B cell (primary cell): ENCODE measurements around the gene TARBP2. TPM values are rescaled to one million over a fixed set of nuclear protein-coding genes. Genes with fewer than 3 reads are reported as not detected.

Experiments
- ATAC-seq: fragments of 200-7000 bp; cut with Tn5 transposase; one replicate; pipeline ENCODE4 v1.10.0; 2021; ENCODE audit warnings: low read depth, mild to moderate bottlenecking, moderate number of reproducible peaks, moderate library complexity
- CTCF ChIA-PET: fragments of 350-600 bp; sonication (Branson Sonifier 250); formaldehyde crosslinking; loops from one replicate; lab custom pipeline; 2021; ENCODE audit warnings: antibody characterized with exemption, inconsistent platforms; lab: Charles Lee
- POLR2A ChIA-PET: fragments of 350-600 bp; sonication (Branson Sonifier 250); formaldehyde crosslinking; loops from one replicate; lab custom pipeline; 2021; ENCODE audit warnings: antibody characterized with exemption; lab: Charles Lee
- DNase-seq: peaks from one replicate; pipeline ENCODE4 v3.0.0; 2013
- H2AFZ ChIP-seq: 2 replicates; pipeline ENCODE4 v1.6.1; 2012; ENCODE audit warnings: mild to moderate bottlenecking, low read depth, low read length; ENCODE audit not compliant: insufficient read depth, poor library complexity, severe bottlenecking
- H3K27ac ChIP-seq, 2 donors: 1 replicate in 1 of 2; 2 replicates in 1 of 2; pipeline ENCODE4 v1.5.1; 2012 to 2013; ENCODE audit warnings: low read length in 2 of 2, mild to moderate bottlenecking in 2 of 2, moderate library complexity in 1 of 2
- H3K27me3 ChIP-seq, 4 experiments: fragments of 200-600 bp in 1 of 4; sonication (generic) in 1 of 4; replicated peaks in 1 of 4; 1 replicate in 2 of 4; 2 replicates in 2 of 4; pipeline versions ENCODE4 v1.6.1 to v1.7.0; 2013 to 2016; ENCODE audit warnings: low read length in 3 of 4, mild to moderate bottlenecking in 2 of 4, mixed read lengths in 1 of 4, moderate library complexity in 1 of 4; ENCODE audit not compliant: insufficient read depth in 4 of 4, control insufficient read depth in 3 of 4; ENCODE audit errors: control extremely low read depth in 1 of 4
- H3K36me3 ChIP-seq, 2 experiments: replicated peaks in 1 of 2; 1 replicate in 1 of 2; 2 replicates in 1 of 2; pipeline versions ENCODE4 v1.6.1 to v1.7.1; 2013; ENCODE audit warnings: low read length in 1 of 2; ENCODE audit not compliant: insufficient read depth in 2 of 2, control insufficient read depth in 1 of 2; ENCODE audit errors: control extremely low read depth in 1 of 2, extremely low read depth in 1 of 2
- H3K4me1 ChIP-seq, 2 donors: fragments of 200-600 bp in 1 of 2; sonication (generic) in 1 of 2; 1 replicate in 1 of 2; 2 replicates in 1 of 2; pipeline versions ENCODE4 v1.5.1 to v1.6.1; 2013 to 2017; ENCODE audit warnings: low read length in 2 of 2; ENCODE audit not compliant: control insufficient read depth in 2 of 2, insufficient read depth in 2 of 2
- H3K4me2 ChIP-seq: replicated peaks from 2 replicates; pipeline ENCODE3; 2012; ENCODE audit warnings: mild to moderate bottlenecking, low read depth, low read length; ENCODE audit not compliant: poor library complexity, severe bottlenecking
- H3K4me3 ChIP-seq, 5 experiments: fragments of 200-600 bp in 1 of 5; sonication (generic) in 1 of 5; 1 replicate in 3 of 5; 2 replicates in 2 of 5; pipeline versions ENCODE4 v1.5.1 to v1.7.0; 2011 to 2016; ENCODE audit warnings: low read length in 4 of 5, mild to moderate bottlenecking in 4 of 5, low read depth in 2 of 5, control low read depth in 1 of 5, moderate library complexity in 1 of 5; ENCODE audit not compliant: insufficient read depth in 1 of 5; ENCODE audit errors: control extremely low read depth in 1 of 5, extremely low read depth in 1 of 5
- H3K79me2 ChIP-seq: fragments of 200-600 bp; sonication (generic); one replicate; pipeline ENCODE4 v1.6.0; 2016; ENCODE audit warnings: low read length; ENCODE audit not compliant: control insufficient read depth, insufficient read depth
- H3K9ac ChIP-seq: fragments of 200-600 bp; sonication (generic); 2 replicates; pipeline ENCODE4 v1.6.1; 2017; ENCODE audit warnings: mild to moderate bottlenecking, low read length, moderate library complexity
- H3K9me3 ChIP-seq, 3 donors: one replicate each; pipeline versions ENCODE4 v1.6.1 to v1.7.1; 2013; ENCODE audit warnings: low read length in 2 of 3; ENCODE audit not compliant: control insufficient read depth in 2 of 3, insufficient read depth in 1 of 3; ENCODE audit errors: control extremely low read depth in 1 of 3
- H4K20me1 ChIP-seq: 2 replicates; pipeline ENCODE4 v1.6.0; 2012; ENCODE audit warnings: mild to moderate bottlenecking, low read length; ENCODE audit not compliant: insufficient read depth, control insufficient read depth, poor library complexity, severe bottlenecking
- H3K27ac Mint-ChIP-seq: one replicate; pipeline ENCODE4 v1.8.0; 2021; ENCODE audit warnings: mixed read lengths
- H3K27me3 Mint-ChIP-seq: one replicate; pipeline ENCODE4 v1.8.0; 2021; ENCODE audit warnings: mixed read lengths
- H3K4me1 Mint-ChIP-seq: one replicate; pipeline ENCODE4 v1.8.0; 2021; ENCODE audit warnings: mixed read lengths
- H3K4me3 Mint-ChIP-seq: one replicate; pipeline ENCODE4 v1.8.0; 2021; ENCODE audit warnings: mixed read lengths
- H3K9me3 Mint-ChIP-seq: one replicate; pipeline ENCODE4 v1.8.0; 2022; ENCODE audit warnings: mixed read lengths; ENCODE audit not compliant: insufficient read depth
- EZH2 ChIP-seq: IDR thresholded peaks from 2 replicates; pipeline ENCODE4 v1.6.1; 2012; ENCODE audit warnings: borderline replicate concordance, low read depth, mild to moderate bottlenecking, moderate library complexity, low read length; ENCODE audit not compliant: insufficient read depth, poor library complexity, severe bottlenecking
- WGBS: methylation state at CpG from one replicate; pipeline ENCODE4 v1.1.5; 2013; ENCODE audit warnings: missing lambda C conversion rate; ENCODE audit not compliant: insufficient coverage; 5-methylcytosine and 5-hydroxymethylcytosine counted together
- intact Hi-C: fragments of 100-400 bp; cut with micrococcal nuclease; formaldehyde crosslinking; loops from one replicate; pipeline ENCODE4 v1.10.0; 2022
- polyA plus RNA-seq: library from polyadenylated mRNA; depleted of rRNA; stranded (reverse); fragments of >200 nt; gene quantifications from 2 replicates; pipeline ENCODE4 v1.2.3, GENCODE V29; 2012
- total RNA-seq, 2 donors: library from RNA; stranded (reverse); fragments of 120-200 nt in 1 of 2; gene quantifications; 1 replicate in 1 of 2; 2 replicates in 1 of 2; pipeline versions ENCODE4 v1.2.3 to v1.2.4, GENCODE V29; 2013 to 2022
- TF ChIP-seq, protein P1 (sequence below): fragments of 200-600 bp; IDR thresholded peaks from one replicate; pipeline ENCODE4 v1.8.0; 2022; ENCODE audit warnings: antibody characterized with exemption, mild to moderate bottlenecking

The TARBP2 gene
- total and polyA plus RNA-seq, 2 donors (not counting 1 experiment from before 2014, with no cell fraction given): 41.6 to 47.2 TPM

DNA sequence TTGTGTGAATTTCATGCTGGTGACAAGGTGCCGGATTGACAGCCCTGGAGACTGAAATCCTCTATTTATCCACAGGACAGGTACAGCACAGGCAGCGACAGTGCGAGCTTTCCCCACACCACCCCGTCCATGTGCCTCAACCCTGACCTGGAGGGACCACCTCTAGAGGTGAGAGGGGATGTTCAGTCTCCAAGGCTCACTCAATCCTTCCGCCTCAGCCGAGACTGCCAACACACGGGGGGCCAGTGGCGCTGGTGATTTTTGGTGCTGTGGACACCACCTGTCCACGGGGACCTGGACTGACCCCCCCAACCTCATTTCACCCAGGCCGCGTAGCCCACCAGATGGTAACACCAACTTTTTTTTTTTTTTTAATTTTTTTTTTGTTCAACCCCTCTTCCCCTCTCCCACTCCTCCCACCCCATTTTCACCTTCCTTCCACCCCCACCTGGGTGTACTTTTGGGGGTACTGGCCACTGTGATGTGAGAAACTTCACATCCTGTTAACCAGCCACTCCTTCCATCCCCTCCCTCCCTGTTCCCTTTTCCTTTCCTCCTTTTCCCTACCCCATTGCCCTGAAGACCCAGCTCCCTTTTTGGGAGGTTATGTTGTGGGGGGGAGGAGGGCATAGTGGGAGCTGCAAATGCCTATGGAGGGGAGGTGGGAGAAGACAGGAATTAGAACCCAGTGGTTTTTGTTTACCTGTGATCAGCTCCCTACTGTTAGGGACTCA lies 36.2 kb upstream of the TARBP2 start:
- Histone ChIP-seq H3K9me3 (no peaks in the 10 kb centered on the region), H3K4me3 (no peak overlapping the region), H2AFZ (no peak overlapping the region), H3K36me3 (peaks cover 16 to 100% of the 10 kb centered on the region in 2 experiments), H4K20me1 (peaks cover 96% of the 10 kb centered on the region), H3K4me2 (no peak overlapping the region), H3K4me1 (no peaks in the 10 kb centered on the region), H3K27me3 (no peaks in the 10 kb centered on the region), H3K27ac (no peak overlapping the region), H3K79me2 (peaks cover 87% of the 10 kb centered on the region), H3K9ac (no peak overlapping the region)
- ATAC-seq: no peak
- Mint-ChIP-seq H3K27ac (no peak overlapping the region), H3K27me3 (no peaks in the 10 kb centered on the region), H3K9me3 (no peaks in the 10 kb centered on the region), H3K4me3 (no peak overlapping the region), H3K4me1 (peaks cover 5% of the 10 kb centered on the region)
- WGBS: 98% methylated on average over 5 of the region's 11 CpGs
- ChIA-PET CTCF (interaction anchor here (0.5 to 1.6 kb wide), 3 partner anchors 11 to 315 kb away, joined by 3 to 6 read pairs (median 5); no protein-coding TSS in a partner anchor), POLR2A (interaction anchor here (1.0 kb wide), 1 partner anchor 85 kb away, joined by 5 read pairs; the partner anchor contains the start of gene SP1)
- no peak for DNase-seq
- intact Hi-C loops: no loop called here
- TF ChIP-seq EZH2: no peak
- TF ChIP-seq, protein P1, sequence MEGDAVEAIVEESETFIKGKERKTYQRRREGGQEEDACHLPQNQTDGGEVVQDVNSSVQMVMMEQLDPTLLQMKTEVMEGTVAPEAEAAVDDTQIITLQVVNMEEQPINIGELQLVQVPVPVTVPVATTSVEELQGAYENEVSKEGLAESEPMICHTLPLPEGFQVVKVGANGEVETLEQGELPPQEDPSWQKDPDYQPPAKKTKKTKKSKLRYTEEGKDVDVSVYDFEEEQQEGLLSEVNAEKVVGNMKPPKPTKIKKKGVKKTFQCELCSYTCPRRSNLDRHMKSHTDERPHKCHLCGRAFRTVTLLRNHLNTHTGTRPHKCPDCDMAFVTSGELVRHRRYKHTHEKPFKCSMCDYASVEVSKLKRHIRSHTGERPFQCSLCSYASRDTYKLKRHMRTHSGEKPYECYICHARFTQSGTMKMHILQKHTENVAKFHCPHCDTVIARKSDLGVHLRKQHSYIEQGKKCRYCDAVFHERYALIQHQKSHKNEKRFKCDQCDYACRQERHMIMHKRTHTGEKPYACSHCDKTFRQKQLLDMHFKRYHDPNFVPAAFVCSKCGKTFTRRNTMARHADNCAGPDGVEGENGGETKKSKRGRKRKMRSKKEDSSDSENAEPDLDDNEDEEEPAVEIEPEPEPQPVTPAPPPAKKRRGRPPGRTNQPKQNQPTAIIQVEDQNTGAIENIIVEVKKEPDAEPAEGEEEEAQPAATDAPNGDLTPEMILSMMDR: no peak

DNA sequence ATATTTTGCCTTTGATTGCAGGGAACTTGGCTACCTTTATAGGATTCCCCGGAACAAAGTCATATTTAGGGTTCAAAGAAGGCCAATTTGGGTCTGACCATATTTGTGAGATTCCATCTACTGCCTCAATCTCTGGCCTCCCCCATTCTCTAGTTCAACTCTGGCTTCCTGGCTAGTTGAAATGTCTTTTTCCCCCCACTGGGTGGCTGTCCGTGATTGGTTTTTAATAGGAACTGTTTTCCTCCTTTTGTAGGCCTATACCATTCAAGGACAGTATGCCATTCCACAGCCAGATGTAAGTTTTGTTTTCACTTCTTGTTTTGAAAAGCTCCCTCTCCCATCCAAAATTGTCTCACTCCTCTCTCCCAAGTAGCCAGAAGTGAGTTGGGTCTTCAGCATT lies 35.4 kb upstream of the TARBP2 start:
- no peak overlapping the region for H3K4me2 ChIP-seq
- H3K27ac ChIP-seq: no peak overlapping the region
- Mint-ChIP-seq H3K4me3 (no peak overlapping the region), H3K27ac (no peak overlapping the region), H3K4me1 (peaks cover 4% of the 10 kb centered on the region), H3K27me3 (no peaks in the 10 kb centered on the region), H3K9me3 (no peaks in the 10 kb centered on the region)
- no peak overlapping the region for H3K9ac ChIP-seq
- no peak for DNase-seq
- CTCF ChIA-PET: interaction anchor here (1.1 to 1.6 kb wide), 2 partner anchors 14 to 43 kb away, joined by 4 to 5 read pairs; no protein-coding TSS in a partner anchor
- H3K4me3 ChIP-seq: no peak overlapping the region
- ATAC-seq: no peak
- peaks cover 86% of the 10 kb centered on the region for H3K79me2 ChIP-seq
- H3K4me1 ChIP-seq: no peaks in the 10 kb centered on the region
- intact Hi-C loops: no loop called here
- WGBS: no CpG with 5 or more reads among the region's 2 CpGs
- H3K27me3 ChIP-seq: no peaks in the 10 kb centered on the region
- no peaks in the 10 kb centered on the region for H3K9me3 ChIP-seq
- peaks cover 90% of the 10 kb centered on the region for H4K20me1 ChIP-seq
- no peak for TF ChIP-seq EZH2
- TF ChIP-seq, protein P1: no peak
- H3K36me3 ChIP-seq: peaks cover 16 to 100% of the 10 kb centered on the region in 2 experiments
- POLR2A ChIA-PET: no interaction called here
- no peak overlapping the region for H2AFZ ChIP-seq
